RWPE2 (cell line): ENCODE data around the gene DEFB114.

Experiments
- ATAC-seq: fragments of 200-7000 bp; cut with Tn5 transposase; 3 replicates; pipeline ENCODE4 v1.9.1; 2021; ENCODE audit warnings: low read depth
- DNase-seq: peaks from one replicate; pipeline ENCODE4 v3.0.0-alpha.2; 2020; ENCODE audit warnings: low spot score
- H3K27ac ChIP-seq: fragments of 450-650 bp; 2 replicates; pipeline ENCODE4 v1.5.1; 2017; ENCODE audit warnings: mild to moderate bottlenecking; ENCODE audit not compliant: poor library complexity, severe bottlenecking
- H3K27me3 ChIP-seq: fragments of 250-450 bp; sonication (Bioruptor Pico); 2 replicates; pipeline ENCODE4 v1.5.1; 2021; ENCODE audit warnings: mild to moderate bottlenecking, moderate library complexity; ENCODE audit not compliant: insufficient read depth, poor library complexity, severe bottlenecking
- H3K36me3 ChIP-seq: fragments of 250-450 bp; sonication (Bioruptor Pico); 2 replicates; pipeline ENCODE4 v1.5.1; 2020; ENCODE audit warnings: low read depth, mild to moderate bottlenecking, moderate library complexity
- H3K4me1 ChIP-seq: fragments of 250-450 bp; sonication (Bioruptor Pico); 2 replicates; pipeline ENCODE4 v1.5.1; 2021; ENCODE audit warnings: mild to moderate bottlenecking, moderate library complexity; ENCODE audit not compliant: insufficient read depth, poor library complexity, severe bottlenecking
- H3K4me3 ChIP-seq: fragments of 250-450 bp; sonication (Bioruptor Pico); 2 replicates; pipeline ENCODE4 v1.5.1; 2021; ENCODE audit warnings: mild to moderate bottlenecking, moderate library complexity; ENCODE audit not compliant: severe bottlenecking
- H3K9me3 ChIP-seq: fragments of 250-450 bp; sonication (Bioruptor Pico); 2 replicates; pipeline ENCODE4 v1.5.1; 2021; ENCODE audit warnings: mild to moderate bottlenecking, moderate library complexity; ENCODE audit not compliant: severe bottlenecking
- TF ChIP-seq, protein P1 (sequence below): fragments of 450-650 bp; IDR thresholded peaks from one replicate; pipeline ENCODE4 v1.5.1; 2017; ENCODE audit warnings: mild to moderate bottlenecking, moderate library complexity; ENCODE audit not compliant: poor library complexity, severe bottlenecking

The DEFB114 gene

DNA sequence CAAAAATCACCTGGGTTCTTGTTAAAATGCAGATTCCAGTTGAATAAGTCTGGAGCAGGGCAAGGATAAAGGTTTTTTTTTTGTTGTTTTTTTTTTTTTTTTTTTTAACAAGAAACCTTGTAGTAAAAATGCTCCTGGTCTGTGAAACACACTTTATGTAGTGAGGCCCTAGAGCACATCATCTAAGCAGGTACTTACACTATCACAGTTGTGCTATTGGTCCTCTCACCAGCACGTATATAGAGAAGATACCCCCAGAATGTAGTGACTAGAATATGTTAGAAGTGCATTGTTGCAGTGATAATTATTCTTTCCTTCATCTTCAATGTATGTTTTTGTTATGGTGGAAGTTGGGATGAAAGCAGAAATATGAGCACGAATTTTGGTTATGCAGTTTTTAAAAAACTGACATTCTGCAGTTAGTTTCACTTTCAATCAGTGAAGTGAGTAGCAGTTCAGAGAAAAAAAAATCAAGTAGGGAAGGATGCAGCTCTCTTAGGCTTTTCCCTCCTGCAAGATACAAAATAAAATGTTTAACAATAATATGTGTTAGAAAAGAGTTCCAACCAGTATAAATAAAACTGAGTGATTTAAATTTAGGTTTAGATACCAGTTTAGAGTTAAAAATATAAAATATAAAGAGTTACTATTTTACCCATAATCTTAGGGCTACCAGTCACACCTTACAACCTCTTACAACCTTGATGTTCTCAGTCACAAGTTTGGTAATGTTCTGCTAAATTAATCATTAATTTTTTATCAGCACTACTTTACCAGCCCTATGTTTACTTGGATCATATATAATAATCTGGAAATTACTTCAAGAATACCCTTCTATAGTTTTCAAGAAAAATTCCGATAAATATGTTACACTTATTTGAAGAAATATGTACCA, 14.6 kb upstream of the DEFB114 start:
- DNase-seq (no peak), ATAC-seq (peak; percentile 41; the same call in 1 of the 3 replicates)
- TF ChIP-seq, protein P1, sequence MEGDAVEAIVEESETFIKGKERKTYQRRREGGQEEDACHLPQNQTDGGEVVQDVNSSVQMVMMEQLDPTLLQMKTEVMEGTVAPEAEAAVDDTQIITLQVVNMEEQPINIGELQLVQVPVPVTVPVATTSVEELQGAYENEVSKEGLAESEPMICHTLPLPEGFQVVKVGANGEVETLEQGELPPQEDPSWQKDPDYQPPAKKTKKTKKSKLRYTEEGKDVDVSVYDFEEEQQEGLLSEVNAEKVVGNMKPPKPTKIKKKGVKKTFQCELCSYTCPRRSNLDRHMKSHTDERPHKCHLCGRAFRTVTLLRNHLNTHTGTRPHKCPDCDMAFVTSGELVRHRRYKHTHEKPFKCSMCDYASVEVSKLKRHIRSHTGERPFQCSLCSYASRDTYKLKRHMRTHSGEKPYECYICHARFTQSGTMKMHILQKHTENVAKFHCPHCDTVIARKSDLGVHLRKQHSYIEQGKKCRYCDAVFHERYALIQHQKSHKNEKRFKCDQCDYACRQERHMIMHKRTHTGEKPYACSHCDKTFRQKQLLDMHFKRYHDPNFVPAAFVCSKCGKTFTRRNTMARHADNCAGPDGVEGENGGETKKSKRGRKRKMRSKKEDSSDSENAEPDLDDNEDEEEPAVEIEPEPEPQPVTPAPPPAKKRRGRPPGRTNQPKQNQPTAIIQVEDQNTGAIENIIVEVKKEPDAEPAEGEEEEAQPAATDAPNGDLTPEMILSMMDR: no peak
- Histone ChIP-seq H3K36me3 (no peaks in the 10 kb centered on the region), H3K27me3 (peaks cover 4% of the 10 kb centered on the region), H3K4me1 (no peaks in the 10 kb centered on the region), H3K4me3 (peak overlapping the region; percentile 2), H3K9me3 (peaks cover 2% of the 10 kb centered on the region), H3K27ac (no peak overlapping the region)

DNA sequence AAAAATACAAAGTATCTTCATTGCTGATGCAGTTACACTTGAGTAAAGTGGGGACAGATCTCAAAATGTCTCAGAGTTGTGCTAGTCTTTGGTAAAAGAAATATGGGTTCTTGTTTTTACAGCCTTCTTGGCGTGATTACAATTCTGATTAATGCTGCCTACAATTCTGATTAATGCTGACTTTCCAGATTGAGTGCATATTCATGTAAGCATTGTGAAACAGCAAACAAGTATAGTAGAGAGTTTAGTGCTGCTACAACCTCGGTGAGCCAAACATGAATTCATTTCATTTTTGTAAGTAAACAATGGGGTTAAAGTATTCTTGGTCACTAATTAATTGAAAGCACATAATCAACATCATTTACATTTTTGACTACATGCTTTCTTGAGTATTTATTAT, 5.6 kb upstream of the DEFB114 start, which contains the start of gene DEFB113:
DEFB113 (minus strand) TSS at position 21 of the 400 bp plus-strand sequence; CDS start at position 21, 0 bp downstream.
- no peak within 1 kb of the TSS for H3K27ac ChIP-seq
- ATAC-seq: no peak
- H3K4me1 ChIP-seq: no peaks in the 10 kb centered on the region

DNA sequence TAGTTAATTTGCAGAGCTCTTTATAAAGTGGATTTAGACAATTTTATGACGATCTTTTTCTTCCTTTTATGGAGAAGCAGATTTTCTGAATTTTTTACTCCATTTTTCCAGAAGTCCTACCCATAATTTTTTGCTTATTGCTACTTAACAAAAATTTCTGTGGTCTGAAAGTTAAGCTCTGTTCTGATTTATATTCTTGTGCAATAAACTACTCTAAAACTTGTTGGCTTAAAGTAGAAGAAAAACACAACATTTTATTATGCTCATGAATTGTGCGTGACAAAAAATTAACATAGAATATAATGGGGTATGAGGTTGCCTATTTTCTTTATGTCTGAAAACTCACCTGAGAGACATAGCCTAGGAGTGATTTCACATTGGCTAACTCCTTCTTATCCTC, 2.9 kb upstream of the DEFB114 start:
- no peaks in the 10 kb centered on the region for H3K4me1 ChIP-seq
- H3K9me3 ChIP-seq: no peaks in the 10 kb centered on the region
- DNase-seq (no peak), ATAC-seq (no peak)
- peaks cover 24% of the 10 kb centered on the region for H3K27me3 ChIP-seq
- TF ChIP-seq, protein P1: no peak
- H3K36me3 ChIP-seq: no peaks in the 10 kb centered on the region
- no peak overlapping the region for H3K27ac ChIP-seq
- H3K4me3 ChIP-seq: no peak overlapping the region

More for the DNA sequence above, 5.6 kb upstream of the DEFB114 start, which contains the start of gene DEFB113:
- Histone ChIP-seq H3K9me3 (no peaks in the 10 kb centered on the region), H3K36me3 (no peaks in the 10 kb centered on the region), H3K27me3 (peaks cover 25% of the 10 kb centered on the region), H3K4me3 (no peak within 1 kb of the TSS)
- TF ChIP-seq, protein P1: no peak
- no peak for DNase-seq

DNA sequence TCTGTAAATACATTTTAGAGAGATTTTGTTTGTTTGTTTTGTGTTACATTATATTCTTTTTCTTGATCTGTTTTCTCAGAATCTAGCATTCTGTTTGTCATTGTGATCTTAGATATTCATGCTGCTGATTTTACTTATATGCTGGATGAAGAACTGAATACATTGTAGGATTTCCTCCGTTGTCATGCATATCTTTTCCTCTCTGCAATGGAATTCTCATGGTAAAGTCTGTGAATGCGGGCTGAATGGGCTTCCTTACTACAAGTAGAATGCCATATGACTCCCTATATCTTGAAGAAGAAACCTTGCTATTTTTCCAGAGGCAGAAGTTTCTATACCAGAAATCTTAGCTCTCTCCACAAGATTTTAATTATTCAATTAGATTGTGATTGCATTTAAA, 2.4 kb upstream of the DEFB114 start:
- H3K4me3 ChIP-seq: no peak overlapping the region
- no peak for ATAC-seq
- no peak overlapping the region for H3K27ac ChIP-seq
- H3K4me1 ChIP-seq: no peaks in the 10 kb centered on the region
- peaks cover 24% of the 10 kb centered on the region for H3K27me3 ChIP-seq
- no peaks in the 10 kb centered on the region for H3K36me3 ChIP-seq
- TF ChIP-seq, protein P1: no peak
- no peak for DNase-seq
- no peaks in the 10 kb centered on the region for H3K9me3 ChIP-seq

DNA sequence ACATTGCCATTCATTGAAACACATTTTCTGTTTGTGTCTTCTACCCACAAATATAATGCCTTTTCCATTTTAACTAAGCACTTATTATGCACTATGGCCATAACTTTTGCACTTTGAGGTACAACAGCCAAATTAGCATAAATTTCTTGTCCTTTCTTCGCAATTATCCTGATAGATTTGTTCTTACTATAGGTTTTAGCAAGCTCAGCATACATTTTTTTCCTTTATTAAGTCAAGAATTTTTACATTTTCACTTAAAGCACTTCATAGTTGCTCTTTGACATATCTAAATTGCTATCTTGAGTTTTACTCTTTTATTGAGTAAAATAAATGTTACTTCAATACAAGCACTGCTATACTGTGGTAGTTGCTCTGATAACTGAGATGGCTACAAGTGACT, 5.8 kb downstream of the DEFB114 start:
- Histone ChIP-seq H3K36me3 (no peaks in the 10 kb centered on the region), H3K4me1 (no peaks in the 10 kb centered on the region), H3K9me3 (no peaks in the 10 kb centered on the region), H3K4me3 (no peak overlapping the region), H3K27ac (no peak overlapping the region), H3K27me3 (no peaks in the 10 kb centered on the region)
- ATAC-seq: no peak
- TF ChIP-seq, protein P1: no peak
- DNase-seq: no peak
